Neuron (in vitro differentiated cells): ENCODE data around the gene DAZAP1.

Experiments
- H2AFZ ChIP-seq: one replicate; pipeline ENCODE4 v1.6.1; 2013; ENCODE audit warnings: low read depth, mild to moderate bottlenecking, inconsistent platforms, low read length, moderate library complexity
- H3K27me3 ChIP-seq: one replicate; pipeline ENCODE4 v1.6.1; 2013; ENCODE audit warnings: low read length; ENCODE audit not compliant: insufficient read depth
- H3K36me3 ChIP-seq: one replicate; pipeline ENCODE4 v1.6.1; 2013; ENCODE audit warnings: low read length; ENCODE audit not compliant: insufficient read depth
- H3K4me1 ChIP-seq: one replicate; pipeline ENCODE4 v1.6.1; 2013; ENCODE audit warnings: low read length; ENCODE audit not compliant: insufficient read depth
- H3K4me3 ChIP-seq: 2 replicates; pipeline ENCODE4 v1.5.1; 2013; ENCODE audit warnings: mild to moderate bottlenecking, low read length, moderate library complexity
- H3K9me3 ChIP-seq: one replicate; pipeline ENCODE4 v1.6.1; 2013; ENCODE audit warnings: low read length

Gene DAZAP1

DNA sequence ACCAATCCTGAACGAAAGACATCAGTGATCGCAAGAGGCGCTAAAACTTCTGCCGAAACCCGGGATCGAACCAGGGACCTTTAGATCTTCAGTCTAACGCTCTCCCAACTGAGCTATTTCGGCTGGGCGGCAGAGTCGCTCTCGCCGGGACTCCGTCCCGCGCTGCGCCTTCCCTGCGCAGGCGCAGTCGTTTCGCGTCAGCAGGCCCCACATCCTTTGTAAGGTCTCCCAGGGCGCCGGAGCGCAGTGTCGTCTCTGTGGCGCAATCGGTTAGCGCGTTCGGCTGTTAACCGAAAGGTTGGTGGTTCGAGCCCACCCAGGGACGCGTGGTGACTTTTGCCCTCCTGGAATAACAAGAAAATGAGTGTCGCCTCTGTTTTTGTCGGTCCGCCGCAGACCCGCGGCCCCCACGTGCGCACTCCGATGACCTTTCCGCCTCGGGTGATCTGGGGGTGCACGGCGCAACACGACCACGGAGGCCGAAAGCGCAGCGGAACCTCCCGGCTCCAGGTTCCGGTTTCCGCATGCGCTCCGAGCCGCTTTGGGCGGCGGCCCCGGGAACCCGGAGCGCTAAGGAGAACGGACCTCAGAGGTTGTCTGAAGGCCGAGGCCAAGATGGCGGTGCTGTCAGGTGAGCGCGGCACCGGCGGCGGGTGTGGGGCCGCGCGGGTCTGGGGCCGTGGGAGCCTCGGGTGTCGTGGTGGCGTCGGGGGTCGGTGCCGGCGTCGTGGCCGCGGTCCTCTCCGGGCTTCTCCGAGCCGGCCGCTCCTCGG is 23.9 kb upstream of the DAZAP1 start, which contains the start of gene NDUFS7:
Gene NDUFS7, plus strand, starts transcription at position 596 of the 773 bp plus-strand sequence. Its CDS starts 20 bp downstream, at position 616.
- Histone ChIP-seq H3K9me3 (no peaks in the 10 kb centered on the region), H3K36me3 (peaks cover 3% of the 10 kb centered on the region), H3K4me3 (peak within 1 kb of the TSS; percentile 89), H3K4me1 (peaks cover 14% of the 10 kb centered on the region), H2AFZ (peak within 1 kb of the TSS; percentile 20), H3K27me3 (no peaks in the 10 kb centered on the region)

DNA sequence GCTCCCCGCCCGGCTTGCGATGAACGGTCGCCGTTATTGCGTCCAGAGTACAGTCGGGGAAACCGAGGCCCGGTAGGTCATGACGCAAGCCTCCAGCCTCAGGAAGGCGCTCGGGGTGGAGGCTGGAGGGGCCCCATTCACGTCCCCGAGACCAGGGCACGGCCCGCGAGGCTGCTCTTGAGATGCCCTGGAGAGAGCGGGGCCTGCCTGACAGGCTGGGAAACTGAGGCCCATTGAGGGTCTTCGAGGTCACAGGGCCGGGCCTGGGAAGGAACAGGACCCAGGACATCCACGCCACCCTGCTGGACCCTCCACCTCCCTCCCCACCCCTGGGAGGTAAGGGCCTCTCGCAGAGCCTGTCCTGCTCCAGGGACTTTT is 23.3 kb upstream of the DAZAP1 start:
- Histone ChIP-seq H3K4me1 (peaks cover 14% of the 10 kb centered on the region), H2AFZ (peak overlapping the region; percentile 20), H3K4me3 (peak overlapping the region; percentile 89), H3K27me3 (no peaks in the 10 kb centered on the region), H3K36me3 (peaks cover 9% of the 10 kb centered on the region), H3K9me3 (no peaks in the 10 kb centered on the region)

DNA sequence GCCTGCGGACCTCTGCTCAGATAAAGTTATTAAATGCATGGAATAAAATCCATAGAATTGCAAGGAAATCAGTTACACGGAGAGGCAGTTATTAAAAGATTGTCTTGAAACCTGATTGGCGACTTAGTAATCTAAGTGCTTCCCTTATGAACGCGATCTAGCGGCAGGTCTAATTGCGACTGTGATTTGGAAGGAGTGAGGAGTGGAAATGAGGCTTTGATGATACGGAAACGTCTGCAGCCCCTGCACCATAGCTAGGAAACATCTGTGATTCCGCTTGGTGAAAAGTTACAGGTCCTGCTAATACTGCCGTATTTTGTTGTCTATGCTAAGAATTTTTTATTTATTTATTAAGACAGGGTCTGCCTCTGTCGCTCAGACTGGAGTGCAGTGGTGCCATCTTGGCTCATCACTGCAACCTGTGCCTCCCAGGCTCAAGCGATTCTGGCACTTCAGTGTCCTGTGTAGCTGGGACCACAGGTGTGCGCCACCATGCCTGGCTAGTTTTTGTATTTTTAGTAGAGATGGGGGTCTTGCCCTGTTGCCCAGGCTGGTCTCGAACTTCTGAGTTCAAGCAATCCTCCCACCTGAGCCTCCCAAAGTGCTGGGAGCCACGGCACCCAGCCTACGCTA is 22.8 kb upstream of the DAZAP1 start:
- H3K36me3 ChIP-seq, result peaks cover 14% of the 10 kb centered on the region
- no peaks in the 10 kb centered on the region for H3K9me3 ChIP-seq
- no peak overlapping the region for H2AFZ ChIP-seq
- peak overlapping the region; percentile 89 for H3K4me3 ChIP-seq
- H3K27me3 ChIP-seq, result no peaks in the 10 kb centered on the region
- peaks cover 14% of the 10 kb centered on the region for H3K4me1 ChIP-seq

DNA sequence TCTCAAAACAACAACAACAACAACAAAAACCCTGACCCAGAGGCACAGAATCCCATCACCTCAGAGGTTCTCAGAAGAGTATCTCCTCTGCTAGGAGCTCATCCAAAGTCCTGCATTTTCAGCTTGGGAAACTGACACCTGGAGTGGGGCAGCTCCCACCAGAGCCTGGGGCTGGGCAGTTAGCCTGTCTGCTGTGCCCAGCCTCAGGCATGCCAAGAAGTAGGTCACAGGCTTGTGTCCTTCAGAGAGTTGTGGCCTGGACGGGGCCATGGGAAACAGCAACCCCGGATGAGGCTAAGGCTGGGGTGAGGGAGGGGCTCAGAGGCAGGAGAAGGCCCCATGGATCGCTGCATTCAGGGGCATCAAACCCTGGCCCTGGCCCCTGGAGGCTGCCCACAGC is 21.6 kb upstream of the DAZAP1 start:
- Histone ChIP-seq H3K9me3 (no peaks in the 10 kb centered on the region), H3K4me3 (no peak overlapping the region), H3K36me3 (peaks cover 18% of the 10 kb centered on the region), H3K27me3 (no peaks in the 10 kb centered on the region), H2AFZ (no peak overlapping the region), H3K4me1 (peaks cover 14% of the 10 kb centered on the region)

DNA sequence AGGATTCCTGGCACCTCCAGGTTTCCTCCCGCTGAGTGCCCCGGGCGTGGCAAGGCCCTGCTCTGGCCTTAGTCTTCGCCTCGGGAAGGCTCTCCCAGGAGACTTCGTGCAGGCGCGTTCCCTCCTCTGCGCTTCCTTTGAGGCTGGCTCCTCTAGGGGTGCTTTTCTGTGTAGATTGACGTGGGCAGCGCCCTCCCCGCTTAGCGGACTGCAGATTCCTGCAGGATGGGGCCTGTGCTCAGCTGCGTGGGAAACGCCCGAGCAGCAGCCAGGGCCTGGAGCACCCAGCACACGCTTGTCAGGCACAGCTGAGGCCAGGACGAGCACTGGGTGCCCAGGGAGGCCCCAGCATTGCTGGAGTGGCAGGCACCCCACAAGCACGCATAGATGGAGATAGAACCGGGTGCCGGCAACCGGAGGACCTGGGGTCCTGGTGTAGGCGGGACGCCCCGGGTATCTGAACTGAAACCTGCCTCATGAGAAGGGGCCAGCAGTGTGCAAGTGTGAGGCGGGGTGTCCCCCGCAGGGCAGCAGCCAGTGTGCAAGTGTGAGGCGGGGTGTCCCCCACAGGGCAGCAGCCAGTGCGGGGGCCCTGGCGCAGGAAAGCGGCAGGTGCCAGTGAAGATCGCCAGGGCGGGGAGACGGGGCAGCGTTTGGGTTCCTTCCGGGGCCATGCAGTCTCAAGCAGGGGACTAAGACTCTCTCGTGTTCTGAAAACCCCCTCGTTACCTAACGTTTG is 20.3 kb upstream of the DAZAP1 start:
- H3K9me3 ChIP-seq, result no peaks in the 10 kb centered on the region
- peaks cover 21% of the 10 kb centered on the region for H3K36me3 ChIP-seq
- no peak overlapping the region for H3K4me3 ChIP-seq
- H2AFZ ChIP-seq, result no peak overlapping the region
- no peaks in the 10 kb centered on the region for H3K27me3 ChIP-seq
- H3K4me1 ChIP-seq, result peaks cover 7% of the 10 kb centered on the region

DNA sequence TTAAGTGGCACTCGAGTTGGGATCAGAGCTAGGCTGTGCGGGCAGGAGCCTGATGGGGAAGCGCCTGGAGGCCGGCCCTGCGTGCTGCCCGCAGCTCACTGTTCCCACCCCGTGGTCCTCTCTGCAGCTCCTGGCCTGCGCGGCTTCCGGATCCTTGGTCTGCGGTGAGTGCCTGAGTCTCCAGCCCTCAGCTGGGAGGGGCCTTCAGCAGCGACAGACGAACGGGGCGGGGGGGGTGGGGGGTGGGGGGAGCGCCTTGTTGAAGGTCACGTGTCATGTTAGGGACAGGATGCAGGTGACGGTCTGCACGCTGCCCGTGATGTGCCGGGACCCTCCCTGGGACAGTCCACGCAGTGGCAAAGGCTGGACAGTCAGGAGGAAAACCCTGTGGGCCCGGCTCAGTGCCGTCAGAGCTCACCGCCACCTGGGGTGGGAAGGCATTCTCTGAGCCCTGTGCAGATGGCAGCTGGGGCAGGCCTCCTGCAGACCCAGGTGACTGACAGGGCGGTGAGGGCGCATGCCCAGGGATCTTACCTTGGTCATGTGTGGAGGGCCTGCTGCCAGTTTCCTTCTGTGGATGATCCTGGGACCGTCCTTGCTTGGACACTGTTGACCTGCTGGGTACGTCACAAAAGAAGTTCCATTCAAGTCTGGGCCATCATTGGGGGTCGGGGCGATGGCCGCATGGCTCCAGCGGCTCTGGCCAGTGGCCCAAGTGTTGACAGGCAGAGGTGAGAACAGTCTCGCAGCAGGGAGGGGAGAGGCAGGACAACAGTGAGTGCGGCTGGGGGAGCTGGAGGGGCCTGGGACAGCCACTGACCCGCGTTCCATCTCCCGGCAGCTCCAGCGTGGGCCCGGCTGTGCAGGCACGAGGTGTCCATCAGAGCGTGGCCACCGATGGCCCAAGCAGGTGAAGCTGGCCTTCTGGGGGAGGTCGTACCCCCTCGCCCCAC is 19.4 kb upstream of the DAZAP1 start:
- Histone ChIP-seq H3K27me3 (no peaks in the 10 kb centered on the region), H3K4me1 (peaks cover 7% of the 10 kb centered on the region), H3K9me3 (no peaks in the 10 kb centered on the region), H2AFZ (no peak overlapping the region), H3K36me3 (peaks cover 29% of the 10 kb centered on the region), H3K4me3 (no peak overlapping the region)

DNA sequence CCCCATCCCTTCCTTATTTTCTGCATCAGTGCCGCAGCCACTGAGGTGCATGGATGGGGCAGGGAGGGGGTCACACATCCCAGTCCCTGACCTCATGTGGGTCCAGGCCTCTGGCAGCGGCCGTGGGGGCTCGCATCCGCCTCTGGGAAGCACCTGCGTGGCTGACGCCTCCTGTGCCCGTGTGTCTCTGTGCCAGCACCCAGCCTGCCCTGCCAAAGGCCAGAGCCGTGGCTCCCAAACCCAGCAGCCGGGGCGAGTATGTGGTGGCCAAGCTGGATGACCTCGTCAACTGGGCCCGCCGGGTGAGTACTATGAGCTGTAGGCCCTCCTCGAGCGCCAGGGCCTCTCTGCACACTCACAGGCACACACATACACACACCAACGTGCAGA is 18.8 kb upstream of the DAZAP1 start:
- H3K4me1 ChIP-seq, result peaks cover 7% of the 10 kb centered on the region
- H3K9me3 ChIP-seq, result no peaks in the 10 kb centered on the region
- H3K36me3 ChIP-seq, result peaks cover 29% of the 10 kb centered on the region
- no peak overlapping the region for H2AFZ ChIP-seq
- H3K27me3 ChIP-seq, result no peaks in the 10 kb centered on the region
- no peak overlapping the region for H3K4me3 ChIP-seq

DNA sequence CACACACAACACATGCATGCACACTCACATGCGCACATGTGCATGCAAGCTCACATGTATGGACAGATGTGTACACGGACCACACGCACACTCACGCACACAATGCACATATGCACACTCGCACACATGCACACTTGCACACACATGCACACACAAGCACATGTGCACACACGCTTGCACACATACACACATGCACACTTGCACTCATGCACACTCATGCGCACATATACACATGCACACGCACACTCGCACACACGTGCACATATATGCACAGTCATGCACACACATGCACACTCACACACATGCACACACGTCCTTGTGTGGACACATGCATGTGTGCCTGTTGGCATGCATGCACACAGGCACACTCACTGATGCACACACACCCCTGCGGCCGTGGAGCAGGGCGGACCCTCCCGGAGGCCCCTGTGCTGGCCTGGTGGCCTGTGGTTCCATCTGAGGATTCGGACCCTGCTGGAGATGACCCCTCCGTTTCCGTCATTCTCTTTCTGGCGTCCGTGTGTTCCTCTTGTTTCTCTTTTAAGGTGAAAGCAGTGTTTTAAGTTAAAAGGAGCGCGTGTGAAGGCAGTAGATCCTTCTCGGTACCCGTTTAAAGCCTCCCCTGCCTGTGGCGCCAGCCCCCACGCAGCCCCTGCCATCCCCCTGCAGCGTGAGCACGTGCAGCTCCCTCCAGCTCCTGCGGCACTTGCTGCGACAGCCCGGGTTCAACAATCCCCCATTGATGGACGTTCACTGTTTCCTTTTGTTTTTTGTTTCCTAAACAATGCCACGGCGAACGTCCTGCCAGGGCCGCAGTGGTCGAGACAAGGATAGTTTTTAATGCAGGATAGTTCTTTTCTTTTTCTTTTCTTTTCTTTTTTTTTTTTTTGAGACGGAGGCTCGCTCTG is 18.1 kb upstream of the DAZAP1 start:
- H3K4me3 ChIP-seq, result no peak overlapping the region
- no peaks in the 10 kb centered on the region for H3K27me3 ChIP-seq
- H3K4me1 ChIP-seq, result peaks cover 7% of the 10 kb centered on the region
- H2AFZ ChIP-seq, result no peak overlapping the region
- peaks cover 29% of the 10 kb centered on the region for H3K36me3 ChIP-seq
- H3K9me3 ChIP-seq, result no peaks in the 10 kb centered on the region

DNA sequence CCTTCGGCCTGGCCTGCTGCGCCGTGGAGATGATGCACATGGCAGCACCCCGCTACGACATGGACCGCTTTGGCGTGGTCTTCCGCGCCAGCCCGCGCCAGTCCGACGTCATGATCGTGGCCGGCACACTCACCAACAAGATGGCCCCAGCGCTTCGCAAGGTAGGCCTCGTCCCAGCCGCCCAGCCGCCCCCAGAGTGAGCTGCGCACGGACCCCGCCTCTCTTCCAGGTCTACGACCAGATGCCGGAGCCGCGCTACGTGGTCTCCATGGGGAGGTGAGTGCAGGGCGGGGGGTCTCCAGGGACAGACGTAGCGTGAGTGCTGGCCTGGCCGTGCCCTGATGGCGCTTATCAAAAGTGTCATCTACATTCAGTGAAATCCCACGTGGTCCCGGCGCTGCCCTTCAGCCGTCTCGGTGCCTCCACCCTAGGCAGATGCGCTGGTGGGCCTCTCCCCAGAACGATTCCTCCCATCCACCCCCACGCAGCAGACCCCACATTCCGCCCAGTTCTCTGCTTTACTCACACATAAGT is 16.4 kb upstream of the DAZAP1 start:
- Histone ChIP-seq H3K27me3 (no peaks in the 10 kb centered on the region), H3K36me3 (peaks cover 29% of the 10 kb centered on the region), H3K4me3 (no peak overlapping the region), H3K9me3 (no peaks in the 10 kb centered on the region), H3K4me1 (no peaks in the 10 kb centered on the region), H2AFZ (no peak overlapping the region)

DNA sequence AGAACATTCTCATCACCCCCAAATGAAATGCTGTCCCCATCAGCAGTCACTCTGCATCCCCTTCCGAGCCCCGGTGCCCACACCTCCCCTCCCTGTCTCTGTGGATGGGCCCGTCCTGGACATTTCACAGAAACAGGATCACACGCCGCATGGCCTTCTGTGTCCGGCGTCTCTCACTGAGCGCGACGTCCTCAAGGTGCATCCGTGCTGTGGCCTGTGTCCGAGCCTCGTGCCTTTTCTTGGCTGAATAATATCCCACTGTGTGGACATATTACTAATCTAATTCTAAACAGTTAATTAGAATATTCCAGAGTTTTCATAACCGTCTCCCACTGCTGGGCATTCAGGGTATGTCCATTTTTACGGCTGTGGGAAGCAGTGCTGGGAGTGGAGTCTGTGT is 15.0 kb upstream of the DAZAP1 start:
- H3K4me1 ChIP-seq, result no peaks in the 10 kb centered on the region
- no peak overlapping the region for H2AFZ ChIP-seq
- H3K27me3 ChIP-seq, result no peaks in the 10 kb centered on the region
- peaks cover 26% of the 10 kb centered on the region for H3K36me3 ChIP-seq
- H3K9me3 ChIP-seq, result no peaks in the 10 kb centered on the region
- no peak overlapping the region for H3K4me3 ChIP-seq

DNA sequence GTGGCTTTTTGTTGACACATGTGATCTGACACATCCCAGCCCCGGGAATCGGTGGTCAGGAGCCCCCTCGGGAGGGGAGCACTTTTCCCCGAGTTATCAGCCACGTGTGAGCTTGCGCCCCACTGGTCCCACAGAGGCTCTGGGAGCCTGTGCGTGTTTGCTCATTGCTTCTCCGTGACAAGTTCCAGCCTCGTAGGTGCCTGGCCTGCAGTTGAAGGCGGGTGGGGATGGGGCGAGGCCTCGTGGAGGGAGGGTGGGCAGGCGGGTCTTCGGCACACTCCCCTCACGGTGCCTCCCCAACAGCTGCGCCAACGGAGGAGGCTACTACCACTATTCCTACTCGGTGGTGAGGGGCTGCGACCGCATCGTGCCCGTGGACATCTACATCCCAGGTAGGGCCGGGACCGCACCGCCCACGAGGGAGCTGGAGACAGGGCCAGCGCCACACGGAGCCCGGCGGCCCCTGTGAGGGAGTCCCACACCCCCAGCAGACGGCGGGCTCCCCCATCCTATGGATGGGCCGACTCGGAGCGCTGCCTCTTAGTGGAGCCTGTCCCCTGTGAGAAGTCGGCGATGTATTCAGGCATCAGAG is 14.4 kb upstream of the DAZAP1 start:
- peaks cover 26% of the 10 kb centered on the region for H3K36me3 ChIP-seq
- no peak overlapping the region for H2AFZ ChIP-seq
- H3K4me3 ChIP-seq, result no peak overlapping the region
- no peaks in the 10 kb centered on the region for H3K4me1 ChIP-seq
- H3K27me3 ChIP-seq, result no peaks in the 10 kb centered on the region
- H3K9me3 ChIP-seq, result no peaks in the 10 kb centered on the region
